SHP77 (cell line): ENCODE measurements around the gene HLA-E.
"Not testable (repeated sequence)": the region's sequence is repeated elsewhere in the genome, so short reads cannot be mapped to it uniquely, and the experiment has no call there.

Experiments used
- DNase-seq, 2 experiments: peaks; one replicate each; lab custom pipeline; 2025; lab: John Stamatoyannopoulos, UW

HLA-E gene

DNA sequence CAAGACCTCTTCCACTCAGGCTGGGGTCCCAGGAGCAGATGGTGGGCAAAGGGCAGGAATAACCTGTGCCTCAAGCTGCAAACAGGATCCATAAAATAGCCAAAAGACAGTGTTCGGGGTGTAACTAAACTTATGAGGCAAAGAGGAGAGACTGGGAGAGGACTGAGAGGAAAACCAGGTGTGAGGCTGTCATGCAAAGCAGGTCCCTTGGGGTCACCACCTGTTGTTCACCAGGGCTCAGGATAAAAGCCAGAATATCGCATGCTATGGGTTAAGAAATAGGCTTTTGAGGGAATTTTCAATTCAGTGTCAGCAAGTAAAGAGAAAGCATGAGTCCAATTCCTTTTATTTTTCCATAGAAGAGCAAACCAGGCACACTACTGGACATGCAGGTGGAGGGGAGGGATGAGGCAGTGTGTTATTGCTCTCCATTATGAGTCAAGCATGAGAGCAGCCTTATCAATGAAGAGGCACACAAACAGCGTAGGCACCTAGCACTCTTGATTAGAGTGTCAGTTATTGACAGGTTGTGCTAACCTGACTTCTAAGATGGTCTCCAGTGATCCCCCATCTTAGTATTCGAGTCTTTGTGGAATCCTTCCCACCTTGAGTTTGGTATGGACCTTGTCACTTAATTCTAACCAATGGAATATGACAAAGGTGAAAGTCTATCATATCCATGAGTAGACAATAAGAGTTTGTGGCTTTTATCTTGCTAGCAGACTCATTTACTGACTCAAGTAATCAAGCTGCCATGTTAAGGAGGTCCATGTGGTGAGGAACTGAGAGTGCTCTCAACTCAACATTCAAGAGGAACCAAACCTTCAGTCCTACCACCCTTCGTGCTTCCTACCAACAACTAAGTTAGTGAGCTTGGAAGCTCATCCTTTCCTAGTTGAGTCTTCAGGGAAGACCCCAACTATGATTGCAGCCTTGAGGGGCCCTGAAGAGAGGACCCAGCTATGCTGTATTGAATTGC is 18.8 kb downstream of the HLA-E start:
- no peak for DNase-seq

DNA sequence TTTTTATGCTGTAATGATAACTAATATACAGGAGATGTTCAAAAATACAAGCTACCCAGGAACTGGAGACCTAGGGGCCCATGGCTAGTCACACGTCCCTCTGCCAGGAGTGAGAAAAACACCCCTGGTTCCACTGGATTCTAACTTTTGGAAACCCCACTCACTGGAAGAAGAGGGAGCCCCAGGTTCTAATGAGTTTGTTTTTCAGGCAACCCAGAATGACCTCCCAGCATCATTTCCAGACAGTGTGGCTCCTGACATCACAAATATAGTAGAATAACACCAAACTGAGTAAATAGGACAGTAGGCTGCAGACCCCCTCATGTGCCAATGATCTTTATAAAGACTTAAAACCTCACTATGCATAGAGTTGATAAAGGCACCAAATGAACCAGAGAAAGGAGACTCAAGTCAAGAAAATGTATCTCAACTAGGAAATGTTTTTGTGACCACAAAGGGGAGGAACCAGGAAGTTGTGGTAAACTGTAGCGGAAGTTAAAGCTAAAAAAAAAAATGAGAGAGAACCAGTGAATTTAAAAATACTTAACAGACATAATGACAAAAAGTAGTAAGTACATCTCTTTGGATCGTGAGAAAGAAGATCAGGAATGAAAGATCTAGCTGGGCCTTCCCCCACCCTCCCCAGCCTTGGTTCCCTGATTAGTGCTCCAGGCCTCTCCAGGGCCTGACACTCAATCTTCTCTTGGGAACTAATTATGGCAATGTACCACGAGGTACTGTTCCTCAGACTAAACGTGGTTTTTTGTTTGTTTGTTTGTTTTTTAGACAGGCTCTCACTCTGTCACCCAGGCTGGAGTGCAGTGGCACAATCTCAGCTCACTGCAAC is 19.8 kb downstream of the HLA-E start:
- no peak for DNase-seq

DNA sequence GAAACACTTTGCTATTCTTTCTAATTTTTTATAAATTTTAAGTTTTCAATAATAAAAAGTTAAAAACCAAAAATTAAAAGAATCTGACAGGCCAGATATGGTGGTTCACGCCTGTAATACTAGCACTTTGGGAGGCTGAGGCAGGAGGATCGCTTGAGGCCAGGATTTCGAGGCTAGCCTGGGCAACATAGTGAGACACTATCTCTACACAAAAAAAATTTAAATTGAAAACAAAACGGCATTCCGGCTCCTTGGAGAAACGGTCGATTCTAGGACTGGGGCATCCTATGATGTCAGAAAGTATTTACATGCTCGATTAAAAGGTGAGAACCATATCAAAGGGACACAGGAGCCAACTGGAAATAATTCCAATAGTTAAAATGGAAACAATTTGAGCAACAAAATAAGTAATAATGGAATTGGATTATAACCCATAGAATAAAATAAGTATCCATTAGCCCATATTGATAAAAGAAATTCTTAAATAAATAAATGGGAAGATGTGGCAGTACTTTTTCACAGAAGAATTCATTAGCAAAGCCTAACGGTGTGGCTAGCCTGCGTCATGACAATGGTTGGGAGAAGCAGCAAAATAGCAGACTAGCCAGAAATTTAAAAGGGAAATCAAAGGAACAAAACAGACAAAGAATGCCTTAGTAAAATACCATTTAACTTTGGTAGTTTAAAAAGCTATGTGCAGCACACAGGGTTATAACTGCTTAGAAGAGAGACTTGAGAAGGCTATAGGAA is 21.3 kb downstream of the HLA-E start:
- DNase-seq, result no peak

DNA sequence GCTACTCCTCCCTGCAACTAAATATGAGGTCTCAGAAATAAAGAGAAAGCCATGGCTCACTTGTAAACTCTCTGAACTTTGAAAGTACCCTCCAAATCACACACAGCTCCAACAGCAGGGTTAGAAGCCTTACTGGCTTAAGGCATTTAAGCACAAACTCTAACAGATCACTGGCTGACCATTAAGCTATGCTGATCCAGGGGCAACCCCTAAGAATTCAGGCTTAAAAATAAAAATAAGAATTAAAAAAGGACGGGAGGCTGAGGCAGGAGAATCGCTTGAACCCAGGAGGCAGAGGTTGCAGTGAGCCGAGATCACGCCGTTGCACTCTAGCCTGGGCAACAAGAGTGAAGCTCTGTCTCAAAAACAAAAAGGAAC is 21.8 kb downstream of the HLA-E start:
- no peak for DNase-seq

DNA sequence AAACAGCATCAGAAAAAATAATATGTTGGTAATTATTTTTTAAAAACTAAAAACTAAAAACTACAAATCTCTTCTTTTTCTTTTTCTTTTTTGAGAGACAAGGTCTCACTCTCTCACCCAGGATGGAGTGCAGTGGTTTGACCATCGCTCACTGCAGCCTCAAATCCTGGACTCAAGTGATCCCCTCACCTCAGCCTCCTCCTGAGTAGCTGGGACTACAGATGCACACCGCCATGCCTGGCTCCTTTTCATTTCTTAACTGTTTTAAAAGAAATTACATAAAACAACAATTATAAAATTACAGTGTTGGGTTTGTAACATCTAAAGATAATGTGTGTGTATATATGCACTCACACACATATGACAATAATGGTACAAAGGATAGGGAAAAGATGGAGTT is 24.1 kb downstream of the HLA-E start:
- DNase-seq, result no peak

DNA sequence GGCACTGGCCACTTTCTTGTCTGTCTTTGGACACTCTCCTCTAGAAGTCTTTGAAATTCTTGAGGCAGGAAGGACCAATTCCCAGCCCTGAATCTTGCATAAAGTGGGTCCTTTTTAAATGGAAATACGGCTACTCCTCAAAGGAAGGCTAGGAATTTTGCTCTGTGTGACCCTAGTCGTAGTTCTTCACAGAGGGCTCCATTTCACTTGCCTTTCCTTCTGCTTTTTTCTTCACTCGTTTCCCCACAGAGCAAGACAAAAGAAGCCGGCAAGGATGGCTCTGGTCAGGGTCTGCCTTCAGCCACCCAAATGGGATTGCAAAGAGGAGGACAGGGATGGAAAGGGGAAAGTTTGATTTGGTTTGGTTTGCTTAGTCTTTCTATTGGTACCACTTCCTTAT is 25.8 kb downstream of the HLA-E start:
- DNase-seq, result no peak

DNA sequence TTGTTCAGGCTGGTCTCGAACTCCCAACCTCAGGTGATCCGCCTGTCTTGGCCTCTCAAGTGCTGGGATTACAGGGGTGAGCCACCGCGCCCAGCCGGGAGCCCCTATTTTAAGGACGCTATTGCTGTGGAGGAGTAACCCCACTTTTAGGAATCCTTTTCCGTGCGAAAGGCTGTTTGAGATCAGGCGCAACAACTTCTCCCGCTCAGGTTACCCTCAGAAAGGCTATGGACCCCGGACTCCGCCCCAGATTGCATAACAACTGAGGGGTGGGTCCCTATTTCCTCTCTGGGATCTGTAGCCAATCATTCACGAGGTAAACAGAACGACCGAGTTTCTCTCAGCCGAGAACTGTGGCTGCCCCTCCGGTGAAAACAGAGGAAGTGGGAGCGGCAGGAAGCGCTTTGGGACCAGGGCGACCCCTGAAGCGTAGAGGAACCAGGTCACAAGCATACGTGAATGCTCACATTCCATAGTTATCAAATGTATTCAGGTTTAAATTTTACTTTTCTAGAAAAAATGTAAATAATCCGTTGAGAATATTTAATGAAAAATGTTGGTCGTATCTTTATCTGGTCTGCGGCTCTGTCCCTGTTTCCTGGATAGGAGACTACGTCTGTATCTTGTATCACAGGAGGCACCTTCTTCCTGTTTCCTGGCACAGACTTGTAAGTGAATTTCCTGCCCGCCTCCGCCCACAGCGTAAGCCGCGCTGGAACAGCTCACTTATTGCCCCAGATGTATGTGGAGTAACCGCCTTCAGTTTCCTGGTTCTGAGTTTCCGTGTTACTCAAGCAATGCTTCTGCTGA is 26.8 kb downstream of the HLA-E start:
- DNase-seq, result peak; percentile 26 to 56

DNA sequence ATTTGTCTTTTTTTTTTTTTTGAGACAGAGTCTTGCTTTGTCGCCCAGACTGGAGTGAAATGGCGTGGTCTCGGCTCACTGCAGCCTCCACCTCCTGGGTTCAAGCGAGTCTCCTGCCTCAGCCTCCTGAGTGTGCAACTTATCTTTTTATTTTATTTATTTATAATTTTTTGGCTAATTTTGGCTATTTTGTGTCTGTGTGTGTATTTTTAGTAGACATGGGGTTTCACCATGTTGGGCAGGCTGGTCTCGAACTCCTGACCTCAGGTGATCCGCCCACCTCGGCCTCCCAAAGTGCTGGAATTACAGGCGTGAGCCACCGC is 27.4 kb downstream of the HLA-E start:
- DNase-seq, result not testable (repeated sequence)

DNA sequence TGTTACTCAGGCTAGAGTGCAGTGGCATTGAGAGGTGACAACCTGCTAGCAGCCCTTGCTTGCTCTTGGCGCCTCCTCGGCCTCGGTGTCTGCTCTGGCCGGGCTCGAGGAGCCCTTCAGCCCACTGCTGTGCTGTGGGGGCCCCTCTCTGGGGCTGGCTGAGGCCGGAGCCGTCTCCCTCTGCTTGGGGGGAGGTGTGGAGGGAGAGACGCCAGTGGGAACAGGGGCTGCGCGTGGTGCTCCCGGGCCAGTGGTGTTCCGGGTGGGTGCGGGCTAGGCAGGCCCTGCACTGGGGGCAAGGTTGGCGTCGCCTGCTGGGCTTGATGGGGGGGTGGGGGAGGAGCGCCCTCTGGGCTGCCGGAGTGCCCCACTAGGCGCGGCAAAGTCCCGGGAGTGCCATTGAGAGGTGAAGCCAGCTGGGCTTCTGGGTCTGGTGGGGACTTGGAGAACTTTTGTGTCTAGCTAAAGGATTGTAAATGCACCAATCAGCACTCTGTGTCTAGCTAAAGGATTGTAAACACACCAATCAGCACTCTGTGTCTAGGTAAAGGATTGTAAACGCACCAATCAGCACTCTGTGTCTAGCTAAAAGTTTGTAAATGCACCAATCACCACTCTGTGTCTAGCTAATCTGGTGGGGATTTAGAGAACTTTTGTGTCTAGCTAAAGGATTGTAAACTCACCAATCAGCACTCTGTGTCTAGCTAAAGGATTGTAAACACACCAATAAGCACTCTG is 28.6 kb downstream of the HLA-E start:
- not testable (repeated sequence) for DNase-seq

DNA sequence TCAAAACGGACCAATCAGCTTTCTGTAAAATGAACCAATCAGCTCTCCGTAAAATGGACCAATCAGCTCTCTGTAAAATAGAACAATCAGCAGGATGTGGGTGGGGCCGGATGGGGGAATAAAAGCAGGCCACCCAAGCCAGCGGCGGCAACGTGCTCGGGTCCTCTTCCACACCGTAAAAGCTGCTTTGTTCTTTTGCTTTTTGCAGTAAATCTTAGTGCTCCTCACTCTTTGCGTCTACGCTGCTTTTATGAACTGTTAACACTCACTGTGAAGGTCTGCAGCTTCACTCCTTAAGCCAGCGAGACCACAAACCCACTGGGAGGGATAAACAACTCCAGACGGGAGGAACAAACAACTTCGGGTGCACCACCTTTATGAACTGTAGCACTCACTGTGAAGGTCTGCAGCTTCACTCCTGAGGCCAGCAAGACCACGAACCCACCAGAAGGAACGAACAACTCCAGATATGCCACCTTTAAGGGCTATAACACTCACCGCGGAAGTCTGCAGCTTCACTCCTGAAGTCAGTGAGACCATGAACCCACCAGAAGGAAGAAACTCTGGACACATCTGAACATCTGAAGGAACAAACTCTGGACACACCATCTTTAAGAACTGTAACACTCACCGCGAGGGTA is 29.3 kb downstream of the HLA-E start:
- not testable (repeated sequence) for DNase-seq

DNA sequence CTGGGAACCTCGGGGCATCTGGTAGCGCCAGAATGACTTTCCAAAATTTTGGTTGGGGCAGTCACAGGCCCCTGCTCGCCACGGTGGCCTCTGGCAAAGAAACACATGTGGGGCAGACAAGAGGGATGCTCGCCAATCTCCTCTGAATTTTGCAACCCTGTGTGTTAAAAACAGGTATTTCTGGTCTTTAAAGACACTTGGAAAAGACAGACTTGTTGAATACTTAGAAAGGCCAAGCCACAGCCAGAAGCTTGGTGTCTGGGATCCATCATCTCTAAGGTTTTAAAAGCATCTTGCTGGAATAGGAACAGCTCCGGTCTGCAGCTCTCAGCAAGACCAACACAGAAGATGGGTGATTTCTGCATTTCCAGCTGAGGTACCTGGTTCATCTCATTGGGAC is 31.2 kb downstream of the HLA-E start:
- no peak for DNase-seq

DNA sequence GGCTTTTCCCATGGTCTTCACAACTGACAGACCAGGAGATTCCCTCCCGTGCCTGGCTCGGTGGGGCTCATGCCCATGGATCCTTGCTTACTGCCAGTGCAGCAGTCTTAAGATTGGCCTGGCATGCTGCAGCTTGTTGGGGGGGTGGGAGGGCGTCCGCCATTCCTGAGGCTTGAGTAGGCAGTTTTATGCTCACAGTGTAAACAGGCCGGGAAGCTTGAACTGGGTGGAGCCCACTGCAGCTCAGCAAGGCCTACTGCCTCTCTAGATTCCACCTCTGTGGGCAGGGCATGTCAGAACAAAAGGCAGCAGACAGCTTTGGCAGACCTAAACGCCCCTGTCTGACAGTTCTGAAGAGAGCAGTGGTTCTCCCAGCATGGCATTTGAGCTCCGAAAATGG is 31.8 kb downstream of the HLA-E start:
- not testable (repeated sequence) for DNase-seq

DNA sequence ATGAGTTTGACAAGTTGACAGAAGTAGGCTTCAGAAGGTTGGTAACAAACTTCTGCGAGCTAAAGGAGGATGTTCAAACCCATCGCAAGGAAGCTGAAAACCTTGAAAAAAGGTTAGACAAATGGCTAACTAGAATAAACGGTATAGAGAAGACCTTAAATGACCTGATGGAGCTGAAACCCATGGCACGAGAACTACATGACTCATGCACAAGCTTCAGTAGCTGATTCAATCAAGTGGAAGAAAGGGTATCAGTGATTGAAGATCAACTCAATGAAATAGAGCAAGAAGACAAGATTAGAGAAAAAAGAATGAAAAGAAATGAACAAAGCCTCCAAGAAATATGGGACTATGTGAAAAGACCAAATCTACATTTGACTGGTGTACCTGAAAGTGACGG is 32.6 kb downstream of the HLA-E start:
- DNase-seq, result not testable (repeated sequence)

DNA sequence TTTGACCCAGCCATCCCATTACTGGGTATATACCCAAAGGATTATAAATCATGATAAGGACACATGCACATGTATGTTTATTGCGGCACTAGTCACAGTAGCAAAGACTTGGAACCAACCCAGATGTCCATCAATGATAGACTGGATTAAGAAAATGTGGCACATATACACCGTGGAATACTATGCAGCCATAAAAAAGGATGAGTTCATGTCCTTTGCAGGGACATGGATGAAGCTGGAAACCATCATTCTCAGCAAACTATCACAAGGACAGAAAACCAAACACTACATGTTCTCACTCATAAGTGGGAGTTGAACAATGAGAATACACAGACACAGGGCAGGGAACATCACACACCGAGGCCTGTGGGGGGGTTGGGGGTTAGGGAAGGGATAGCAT is 37.1 kb downstream of the HLA-E start:
- not testable (repeated sequence) for DNase-seq

DNA sequence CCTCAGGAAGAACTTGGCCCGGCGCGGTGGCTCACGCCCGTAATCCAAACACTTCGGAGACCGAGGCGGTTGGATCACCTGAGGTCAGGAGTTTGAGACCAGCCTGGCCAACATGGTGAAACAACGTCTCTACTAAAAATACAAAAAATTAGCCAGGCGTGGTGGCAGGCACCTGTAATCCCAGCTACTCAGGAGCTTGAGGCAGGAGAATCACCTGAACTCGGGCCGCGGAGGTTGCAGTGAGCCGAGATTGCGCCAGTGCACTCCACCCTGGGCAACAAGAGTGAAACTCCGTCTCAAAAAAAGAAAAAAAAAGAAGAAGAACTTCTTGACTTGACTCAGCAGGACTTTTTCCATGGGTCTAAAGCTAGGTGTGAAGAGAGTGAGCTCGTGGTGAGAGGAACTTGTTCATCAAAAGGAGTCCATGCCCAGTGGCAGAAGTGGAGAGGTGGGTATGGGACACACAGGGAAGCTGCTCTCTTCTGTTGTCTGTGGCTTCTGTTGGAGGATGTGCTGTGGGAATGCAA is 40.1 kb downstream of the HLA-E start:
- DNase-seq, result not testable (repeated sequence)

DNA sequence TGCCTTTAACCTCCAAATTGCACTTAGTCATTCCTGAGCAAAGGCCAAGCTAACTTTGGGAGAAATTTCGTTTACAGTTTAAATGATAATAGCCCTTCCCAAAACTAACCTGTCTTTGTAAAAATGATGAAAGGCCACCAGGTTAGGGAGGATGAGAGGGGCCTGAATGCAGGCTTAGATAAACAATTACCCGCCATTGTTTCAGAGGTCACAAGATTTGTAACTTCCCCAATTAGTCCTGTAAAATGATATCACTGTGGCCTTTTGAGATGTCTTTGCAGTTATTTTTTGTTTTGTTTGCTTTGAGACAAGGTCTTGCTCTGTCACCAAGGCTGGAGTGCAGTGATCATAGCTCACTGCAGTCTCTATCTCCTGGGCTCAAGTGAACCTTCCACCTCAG is 40.7 kb downstream of the HLA-E start:
- DNase-seq, result no peak

DNA sequence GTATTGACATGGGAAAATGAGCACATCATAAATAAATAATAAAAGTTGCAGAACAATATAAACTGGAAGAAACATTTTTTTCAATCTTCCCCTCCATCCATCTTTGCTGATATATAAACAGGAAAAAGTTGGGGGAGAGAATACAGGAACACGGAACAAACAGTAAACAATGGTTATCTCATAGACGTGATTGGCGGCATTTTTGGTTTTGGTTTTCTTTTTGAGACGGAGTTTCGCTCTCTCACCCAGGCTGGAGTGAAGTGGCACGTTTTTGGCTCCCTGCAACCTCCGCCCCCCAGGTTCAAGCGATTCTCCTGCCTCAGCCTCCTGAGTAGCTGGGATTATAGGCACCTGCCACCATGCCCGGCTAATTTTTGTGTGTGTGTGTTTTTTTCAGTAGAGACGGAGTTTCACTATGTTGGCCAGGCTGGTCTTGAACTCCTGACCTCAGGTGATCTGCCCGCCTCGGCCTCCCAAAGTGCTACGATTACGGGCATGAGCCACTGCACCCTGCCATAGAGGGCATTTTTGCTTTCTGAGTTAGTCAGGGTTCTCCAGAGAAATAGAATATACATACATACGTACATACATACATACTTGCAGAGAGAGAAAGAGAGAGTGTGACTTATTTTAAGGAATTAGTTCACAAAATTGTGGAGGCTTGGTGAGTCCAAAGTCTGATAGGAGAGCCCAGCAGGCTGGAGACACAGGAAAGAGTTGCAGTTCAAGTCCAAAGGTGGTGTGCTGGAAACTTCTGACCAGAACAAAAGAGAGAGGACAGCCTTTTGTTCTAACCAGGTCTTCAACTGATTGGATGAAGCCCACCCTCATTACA is 44.4 kb downstream of the HLA-E start:
- DNase-seq, result no peak

DNA sequence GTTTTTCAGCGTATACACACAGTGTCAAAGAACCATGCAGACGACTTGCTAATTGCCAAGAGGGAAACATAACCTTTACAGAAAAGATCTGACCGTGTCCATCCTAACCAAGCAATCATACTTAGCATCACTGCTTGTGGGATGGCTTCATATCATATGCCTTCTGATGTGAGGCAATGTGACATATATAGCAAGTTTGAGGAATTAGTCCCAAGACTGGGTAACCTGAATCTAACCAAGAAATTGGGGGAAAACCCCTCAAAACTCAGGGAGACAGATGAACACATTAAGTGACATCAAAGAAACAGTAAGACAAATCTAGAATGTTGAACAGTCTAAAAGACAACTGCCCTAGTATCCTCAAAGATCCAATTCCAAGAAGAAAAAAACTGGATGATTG is 48.6 kb downstream of the HLA-E start:
- DNase-seq, result no peak
